NOMO-1 (cell line): ENCODE results near the gene NF2.

ENCODE experiments used
- DNase-seq, 2 experiments: peaks; one replicate each; lab custom pipeline; 2025; ENCODE audit not compliant: unreplicated experiment in 2 of 2; lab: John Stamatoyannopoulos, UW

The NF2 gene

DNA sequence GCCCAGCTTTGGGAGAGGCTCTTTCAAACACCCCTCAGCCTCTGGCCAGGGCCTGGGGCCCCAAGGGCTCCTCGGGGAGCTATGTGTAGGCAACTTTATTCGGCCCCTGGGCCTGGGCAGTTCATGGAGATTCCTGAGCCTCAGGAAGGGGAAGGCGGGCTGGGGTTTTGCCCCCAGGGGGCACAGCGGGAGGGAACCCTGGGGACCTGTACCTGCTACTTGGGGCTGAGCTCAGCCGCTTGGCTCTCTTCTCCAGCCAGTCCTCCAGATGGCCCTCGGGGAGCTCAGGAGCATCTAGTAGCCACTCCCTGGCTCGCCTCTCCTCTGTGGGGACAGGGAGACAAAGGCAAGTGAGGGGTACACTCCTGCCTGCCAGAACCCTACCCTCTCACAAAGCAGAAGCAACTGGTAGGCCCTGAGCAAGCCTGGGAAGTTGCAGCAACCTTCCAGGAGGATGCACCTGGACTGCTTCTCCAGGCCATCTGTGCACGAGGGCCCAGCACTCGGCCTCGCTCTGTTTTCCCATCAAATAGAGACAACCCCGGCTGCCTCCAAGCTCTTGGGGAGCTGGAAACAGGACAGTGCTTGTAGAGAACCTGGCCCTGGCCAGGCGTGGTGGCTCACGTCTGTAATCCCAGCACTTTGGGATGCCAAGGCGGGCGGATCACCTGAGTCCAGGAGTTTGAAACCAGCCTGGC lies 134.8 kb downstream of the NF2 start:
- no peak for DNase-seq

DNA sequence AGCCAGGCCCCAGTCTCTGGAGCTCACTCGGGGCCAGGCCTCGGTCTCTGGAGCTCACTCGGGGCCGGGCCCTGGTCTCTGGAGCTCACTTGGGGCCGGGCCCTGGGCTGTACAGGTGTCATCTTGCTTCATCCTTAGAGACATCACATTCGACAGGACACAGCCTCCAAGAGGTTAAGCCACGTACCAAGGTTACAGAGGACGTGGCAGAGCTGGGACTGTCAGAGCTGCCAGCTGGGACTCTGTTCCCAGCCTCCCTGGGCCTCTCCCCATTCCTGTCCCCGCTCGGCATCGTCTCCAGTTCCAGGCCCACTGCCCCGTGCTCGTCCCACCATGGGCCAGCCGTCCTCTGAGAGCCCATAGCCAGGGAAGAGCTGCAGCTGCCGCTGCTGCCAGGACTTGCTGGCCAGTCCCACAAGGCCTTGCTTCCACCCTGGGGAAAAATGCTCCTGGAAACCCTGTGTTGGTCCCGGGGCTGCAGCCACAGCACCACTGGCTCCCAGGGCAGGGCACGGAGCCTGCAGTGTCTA lies 136.0 kb downstream of the NF2 start:
- DNase-seq, result no peak

- DNase-seq, result no peak
These were observed 136.8 kb downstream of the NF2 start for GRCh38 chr22:29740216-29740615.

- DNase-seq, result no peak
These were observed 138.5 kb downstream of the NF2 start for GRCh38 chr22:29741926-29742325.

DNA sequence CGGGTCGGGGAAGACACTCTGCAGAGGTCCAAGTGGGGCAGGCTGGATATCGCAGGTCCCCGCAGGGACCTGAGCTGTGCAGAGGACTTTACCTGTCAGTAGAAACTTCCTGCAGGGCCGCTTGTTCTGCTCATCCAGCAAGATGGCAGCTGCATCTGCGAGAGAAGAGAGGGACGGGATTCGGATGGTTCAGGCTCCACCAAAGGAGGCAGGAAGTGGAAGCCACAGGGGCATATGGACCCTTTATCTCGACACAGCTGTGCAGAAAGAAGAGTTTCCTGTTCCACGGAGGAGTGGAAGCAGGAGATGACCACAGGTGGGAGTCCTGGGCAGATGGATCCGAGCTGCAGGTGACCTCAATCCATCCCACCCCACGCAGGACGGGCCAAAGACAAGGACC lies 138.9 kb downstream of the NF2 start:
- DNase-seq, result no peak

DNA sequence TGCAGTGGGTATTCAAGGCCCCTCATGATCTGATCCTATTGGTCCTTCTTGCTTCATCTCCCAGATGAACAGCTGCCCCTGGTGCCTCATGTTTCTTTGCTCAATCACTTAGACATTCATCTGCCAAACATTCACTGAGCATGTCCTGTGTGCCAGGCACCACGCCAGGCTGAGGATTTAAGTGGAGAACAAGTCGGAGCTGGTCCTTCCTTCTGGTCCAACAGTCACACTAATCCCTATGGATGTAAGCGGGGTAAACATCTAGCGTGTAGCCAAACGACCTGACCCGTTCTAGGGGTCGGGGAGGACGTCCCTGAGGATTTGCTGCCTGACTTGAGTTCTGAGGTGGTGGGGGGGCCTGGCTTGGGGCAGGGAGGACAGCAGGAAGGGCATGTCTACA lies 141.5 kb downstream of the NF2 start:
- DNase-seq, result no peak

DNA sequence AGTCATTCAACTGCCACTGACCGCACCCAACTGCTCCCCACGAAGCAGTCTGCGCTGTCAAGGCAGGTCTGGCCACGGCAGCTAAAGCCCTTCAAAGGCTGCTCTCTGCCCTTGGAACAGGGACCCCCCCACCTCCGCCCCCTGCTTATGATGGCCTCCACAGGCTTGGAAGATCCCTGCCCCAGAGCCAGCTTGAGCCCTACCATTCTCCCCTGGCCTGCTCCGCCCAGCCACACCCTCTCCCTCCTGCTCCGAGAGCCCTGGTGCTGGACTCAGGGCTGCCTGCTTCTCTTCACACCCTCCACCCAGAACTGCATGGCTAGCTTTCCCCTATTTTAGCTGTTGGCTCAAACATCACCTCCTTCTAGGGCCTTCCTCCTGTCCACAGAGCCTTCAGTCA lies 144.4 kb downstream of the NF2 start:
- no peak for DNase-seq
